IPS DF 19.7 (cell line): ENCODE results near the gene OR5K1.

Source experiments
- DNase-seq: peaks from one replicate; pipeline ENCODE4 v3.0.0-alpha.2; 2013; ENCODE audit warnings: low read depth, low spot score

The OR5K1 gene

GRCh38 chr3:98513736-98514135 lies 50.7 kb downstream of the OR5K1 start:
- DNase-seq, result no peak

- DNase-seq, result no peak
Observed at GRCh38 chr3:98514948-98515347, 51.9 kb downstream of the OR5K1 start.

GRCh38 chr3:98518816-98519215 lies 55.8 kb downstream of the OR5K1 start:
- DNase-seq, result no peak

GRCh38 chr3:98519351-98519750 lies 56.4 kb downstream of the OR5K1 start:
- DNase-seq, result no peak

- no peak for DNase-seq
Observed at GRCh38 chr3:98521897-98522543, 59.0 kb downstream of the OR5K1 start.
